ENCODE data around the gene VAC14. TPM values are rescaled to one million over a fixed set of nuclear protein-coding genes. Genes with fewer than 3 reads are reported as not detected.

VAC14 gene
- polyA plus RNA-seq, 2 of the 4 experiments (the other 2 are of a cell fraction) = 25.3 to 27.0 TPM

DNA sequence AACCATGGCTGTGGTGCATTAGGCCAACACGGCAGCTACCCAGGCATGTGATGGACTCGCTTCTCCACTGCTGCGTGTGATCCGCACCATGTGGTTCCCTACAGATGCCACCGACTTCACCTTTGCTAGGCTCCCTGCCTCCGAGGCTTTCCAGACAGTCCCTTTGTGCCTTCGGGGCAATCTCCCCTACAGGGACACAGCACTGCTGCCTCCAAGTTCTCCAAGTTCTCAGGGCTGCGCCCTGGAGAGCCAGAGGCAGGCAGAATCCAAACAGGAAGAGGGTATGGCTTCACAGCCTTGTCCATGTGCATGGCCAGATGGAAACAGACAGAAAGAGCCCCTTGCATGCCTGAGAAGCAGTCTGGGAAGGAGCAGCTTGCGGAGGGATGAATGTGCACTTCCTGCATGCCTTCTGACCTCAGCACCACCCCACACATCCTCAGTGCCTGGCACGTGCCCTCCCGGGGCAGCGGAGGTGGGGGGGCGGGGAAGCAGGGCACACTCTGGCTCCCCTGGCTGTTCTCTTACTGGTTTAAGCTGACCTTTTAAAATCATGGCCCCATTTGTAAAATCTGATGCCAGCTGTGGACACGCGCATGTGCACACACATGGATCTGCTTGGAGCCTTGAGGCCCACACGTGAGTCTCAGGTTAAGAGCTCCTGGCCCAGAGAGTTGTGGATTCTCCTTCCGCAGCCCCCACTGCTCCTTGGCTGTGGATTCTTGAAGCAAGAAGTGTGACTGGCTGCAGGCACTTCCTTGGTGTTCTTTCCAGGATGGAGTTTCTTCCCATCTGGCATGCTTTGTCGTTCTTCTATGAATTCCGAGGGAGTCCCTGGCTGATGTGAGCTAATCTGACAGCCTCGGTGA is 59.8 kb downstream of the VAC14 start:
- WGBS (ENCODE audit: missing lambda C conversion rate) = 89% methylated on average over 20 of the region's 20 CpGs
- ATAC-seq (no peak), DNase-seq (ENCODE audit: low read depth in 1 of 2, low spot score in 1 of 2) (no peak), FAIRE-seq (no peak)
- H3K27ac ChIP-seq = peak overlapping the region in 1 of 2 experiments; percentile 40; a peak in 3 of 6 replicates
- no peak overlapping the region for H3K4me2 ChIP-seq
- H3K4me3 ChIP-seq = no peak overlapping the region
- H3K9me3 ChIP-seq = 0 out of 3 replicates have a peak, but pooled peaks cover 2% of the 10 kb centered on the region
- H3K4me1 ChIP-seq = peaks cover 30% of the 10 kb centered on the region
- TF ChIP-seq CBX2 (IDR thresholded peaks at IDR 0.05; ENCODE audit: borderline replicate concordance, low read depth) = no peak
- no peak for TF ChIP-seq KDM5A (IDR thresholded peaks at IDR 0.05)
- TF ChIP-seq, protein P1, sequence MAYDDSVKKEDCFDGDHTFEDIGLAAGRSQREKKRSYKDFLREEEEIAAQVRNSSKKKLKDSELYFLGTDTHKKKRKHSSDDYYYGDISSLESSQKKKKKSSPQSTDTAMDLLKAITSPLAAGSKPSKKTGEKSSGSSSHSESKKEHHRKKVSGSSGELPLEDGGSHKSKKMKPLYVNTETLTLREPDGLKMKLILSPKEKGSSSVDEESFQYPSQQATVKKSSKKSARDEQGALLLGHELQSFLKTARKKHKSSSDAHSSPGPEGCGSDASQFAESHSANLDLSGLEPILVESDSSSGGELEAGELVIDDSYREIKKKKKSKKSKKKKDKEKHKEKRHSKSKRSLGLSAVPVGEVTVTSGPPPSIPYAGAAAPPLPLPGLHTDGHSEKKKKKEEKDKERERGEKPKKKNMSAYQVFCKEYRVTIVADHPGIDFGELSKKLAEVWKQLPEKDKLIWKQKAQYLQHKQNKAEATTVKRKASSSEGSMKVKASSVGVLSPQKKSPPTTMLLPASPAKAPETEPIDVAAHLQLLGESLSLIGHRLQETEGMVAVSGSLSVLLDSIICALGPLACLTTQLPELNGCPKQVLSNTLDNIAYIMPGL (CRISPR knock-in tag; IDR thresholded peaks at IDR 0.05; ENCODE audit: borderline replicate concordance) = no peak
- TF ChIP-seq RNF2 (IDR thresholded peaks at IDR 0.05; ENCODE audit: borderline replicate concordance, low read depth) = no peak
- TF ChIP-seq POLR2AphosphoS2 (conservative IDR thresholded peaks at IDR 0.05; ENCODE audit: low read length) = no peak
- TF ChIP-seq, protein P2, sequence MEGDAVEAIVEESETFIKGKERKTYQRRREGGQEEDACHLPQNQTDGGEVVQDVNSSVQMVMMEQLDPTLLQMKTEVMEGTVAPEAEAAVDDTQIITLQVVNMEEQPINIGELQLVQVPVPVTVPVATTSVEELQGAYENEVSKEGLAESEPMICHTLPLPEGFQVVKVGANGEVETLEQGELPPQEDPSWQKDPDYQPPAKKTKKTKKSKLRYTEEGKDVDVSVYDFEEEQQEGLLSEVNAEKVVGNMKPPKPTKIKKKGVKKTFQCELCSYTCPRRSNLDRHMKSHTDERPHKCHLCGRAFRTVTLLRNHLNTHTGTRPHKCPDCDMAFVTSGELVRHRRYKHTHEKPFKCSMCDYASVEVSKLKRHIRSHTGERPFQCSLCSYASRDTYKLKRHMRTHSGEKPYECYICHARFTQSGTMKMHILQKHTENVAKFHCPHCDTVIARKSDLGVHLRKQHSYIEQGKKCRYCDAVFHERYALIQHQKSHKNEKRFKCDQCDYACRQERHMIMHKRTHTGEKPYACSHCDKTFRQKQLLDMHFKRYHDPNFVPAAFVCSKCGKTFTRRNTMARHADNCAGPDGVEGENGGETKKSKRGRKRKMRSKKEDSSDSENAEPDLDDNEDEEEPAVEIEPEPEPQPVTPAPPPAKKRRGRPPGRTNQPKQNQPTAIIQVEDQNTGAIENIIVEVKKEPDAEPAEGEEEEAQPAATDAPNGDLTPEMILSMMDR (IDR thresholded peaks at IDR 0.05) = no peak
- TF ChIP-seq EP300 (IDR thresholded peaks at IDR 0.05) = no peak
- TF ChIP-seq EHMT2 (IDR thresholded peaks at IDR 0.05; ENCODE audit: low read depth) = no peak
- TF ChIP-seq FOSB (CRISPR knock-in tag; IDR thresholded peaks at IDR 0.05) = no peak
- no peak for TF ChIP-seq ZNF302 (CRISPR knock-in tag; IDR thresholded peaks at IDR 0.05)
- no peak for TF ChIP-seq SREBF2 (IDR thresholded peaks at IDR 0.05)
- TF ChIP-seq FOXS1 (CRISPR knock-in tag; IDR thresholded peaks at IDR 0.05) = no peak
- TF ChIP-seq EHF (CRISPR knock-in tag; IDR thresholded peaks at IDR 0.05) = no peak
- TF ChIP-seq, protein P3, sequence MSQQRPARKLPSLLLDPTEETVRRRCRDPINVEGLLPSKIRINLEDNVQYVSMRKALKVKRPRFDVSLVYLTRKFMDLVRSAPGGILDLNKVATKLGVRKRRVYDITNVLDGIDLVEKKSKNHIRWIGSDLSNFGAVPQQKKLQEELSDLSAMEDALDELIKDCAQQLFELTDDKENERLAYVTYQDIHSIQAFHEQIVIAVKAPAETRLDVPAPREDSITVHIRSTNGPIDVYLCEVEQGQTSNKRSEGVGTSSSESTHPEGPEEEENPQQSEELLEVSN (IDR thresholded peaks at IDR 0.05; ENCODE audit: borderline replicate concordance, low read depth) = no peak
- no peak for TF ChIP-seq GATA3 (IDR thresholded peaks at IDR 0.05; ENCODE audit: borderline replicate concordance)
- TF ChIP-seq POLR2A (IDR thresholded peaks at IDR 0.05; ENCODE audit: low read length) = no peak
- no peak for TF ChIP-seq MAFK (IDR thresholded peaks at IDR 0.05; ENCODE audit: partially characterized antibody)
- TF ChIP-seq BHLHE40 (IDR thresholded peaks at IDR 0.05; ENCODE audit: low read depth, low read length) = no peak
- ChIA-PET POLR2A (no interaction called here), CTCF (interaction anchor here (0.6 to 8.5 kb wide), 3 partner anchors 9 to 61 kb away, joined by 4 to 88 read pairs (median 7); no protein-coding TSS in a partner anchor)

DNA sequence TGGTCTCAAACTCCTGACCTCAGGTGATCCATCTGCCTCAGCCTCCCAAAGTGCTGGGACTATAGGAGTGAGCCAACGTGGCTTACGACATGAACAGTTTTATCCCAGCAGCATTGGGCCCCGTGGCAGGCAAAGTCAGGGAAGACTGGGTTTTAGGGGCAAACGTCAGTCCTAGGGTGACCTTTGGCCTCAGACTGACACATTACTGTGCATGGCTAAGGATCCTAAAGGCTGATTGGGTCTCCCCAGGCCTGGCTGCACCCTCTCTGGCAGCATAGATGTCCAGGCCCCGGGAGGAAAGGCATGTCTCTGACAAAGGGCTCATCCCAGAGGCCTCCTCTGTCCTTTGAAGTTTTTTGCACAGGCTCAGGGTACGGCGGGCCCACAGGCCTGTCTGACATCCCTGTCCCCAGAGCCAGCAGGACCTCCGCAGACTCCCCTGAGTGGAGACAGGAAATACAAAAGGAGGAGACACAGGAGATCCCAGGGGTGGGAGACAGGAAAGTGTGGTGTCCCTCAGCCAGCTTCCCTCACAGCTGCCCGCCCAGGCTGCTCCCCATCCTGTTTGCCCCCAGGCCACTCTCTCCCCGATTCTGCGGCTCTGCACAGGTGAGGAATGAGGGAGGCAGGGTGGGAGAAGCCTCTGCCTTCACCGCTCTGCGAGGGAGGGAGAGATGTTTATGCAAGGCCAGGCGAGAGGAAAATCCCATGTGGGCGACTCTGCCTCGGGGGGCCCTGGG is 60.6 kb downstream of the VAC14 start:
- DNase-seq (ENCODE audit: low read depth in 1 of 2, low spot score in 1 of 2) (no peak), ATAC-seq (no peak), FAIRE-seq (no peak)
- Histone ChIP-seq H3K9me3 (0 out of 3 replicates have a peak, but pooled peaks cover 2% of the 10 kb centered on the region), H3K27ac (peak overlapping the region in 1 of 2 experiments; percentile 40; a peak in 3 of 6 replicates), H3K4me3 (no peak overlapping the region), H3K4me1 (peaks cover 22% of the 10 kb centered on the region), H3K4me2 (no peak overlapping the region)
- ChIA-PET CTCF (interaction anchor here (0.6 to 8.5 kb wide), 4 partner anchors 8 to 60 kb away, joined by 4 to 88 read pairs (median 24); no protein-coding TSS in a partner anchor), POLR2A (no interaction called here)
- WGBS (ENCODE audit: missing lambda C conversion rate) = 86% methylated on average over 16 of the region's 16 CpGs
- TF ChIP-seq SMC3 (IDR thresholded peaks at IDR 0.05) (no peak), RNF2 (IDR thresholded peaks at IDR 0.05; ENCODE audit: borderline replicate concordance, low read depth) (no peak), MAFK (IDR thresholded peaks at IDR 0.05; ENCODE audit: partially characterized antibody) (no peak), HOXB13 (CRISPR knock-in tag; IDR thresholded peaks at IDR 0.05; ENCODE audit: low read depth) (no peak), FOXS1 (CRISPR knock-in tag; IDR thresholded peaks at IDR 0.05) (no peak), JUN (IDR thresholded peaks at IDR 0.05) (no peak), POLR2AphosphoS2 (conservative IDR thresholded peaks at IDR 0.05; ENCODE audit: low read length) (no peak), NFE2L2 (conservative IDR thresholded peaks at IDR 0.05; ENCODE audit: low read length) (no peak), MAZ (IDR thresholded peaks at IDR 0.05; ENCODE audit: borderline replicate concordance, low read depth, low read length) (no peak), EHF (CRISPR knock-in tag; IDR thresholded peaks at IDR 0.05) (no peak)
- TF ChIP-seq, protein P2 (IDR thresholded peaks at IDR 0.05) = no peak
- TF ChIP-seq, protein P4, sequence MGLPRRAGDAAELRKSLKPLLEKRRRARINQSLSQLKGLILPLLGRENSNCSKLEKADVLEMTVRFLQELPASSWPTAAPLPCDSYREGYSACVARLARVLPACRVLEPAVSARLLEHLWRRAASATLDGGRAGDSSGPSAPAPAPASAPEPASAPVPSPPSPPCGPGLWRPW (IDR thresholded peaks at IDR 0.05) = no peak
- TF ChIP-seq, protein P5, sequence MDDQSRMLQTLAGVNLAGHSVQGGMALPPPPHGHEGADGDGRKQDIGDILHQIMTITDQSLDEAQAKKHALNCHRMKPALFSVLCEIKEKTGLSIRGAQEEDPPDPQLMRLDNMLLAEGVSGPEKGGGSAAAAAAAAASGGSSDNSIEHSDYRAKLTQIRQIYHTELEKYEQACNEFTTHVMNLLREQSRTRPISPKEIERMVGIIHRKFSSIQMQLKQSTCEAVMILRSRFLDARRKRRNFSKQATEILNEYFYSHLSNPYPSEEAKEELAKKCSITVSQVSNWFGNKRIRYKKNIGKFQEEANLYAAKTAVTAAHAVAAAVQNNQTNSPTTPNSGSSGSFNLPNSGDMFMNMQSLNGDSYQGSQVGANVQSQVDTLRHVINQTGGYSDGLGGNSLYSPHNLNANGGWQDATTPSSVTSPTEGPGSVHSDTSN (IDR thresholded peaks at IDR 0.05) = no peak

All from A549 (cell line).